H54 (cell line): ENCODE results near the gene INPP4A.

Source experiments
- DNase-seq: peaks from one replicate; pipeline ENCODE4 v3.0.0; 2011; ENCODE audit warnings: low spot score, mixed read lengths; ENCODE audit not compliant: insufficient read length
- FAIRE-seq: peaks from 3 replicates; lab custom pipeline; 2011; peaks lifted over from hg19 to GRCh38; lab: Jason Lieb, UNC
- POLR2A ChIP-seq: IDR thresholded peaks from 2 replicates; pipeline ENCODE4 v1.6.1; 2011; ENCODE audit warnings: low read depth, mild to moderate bottlenecking, low read length

INPP4A gene

GRCh38 chr2:98459496-98460175 lies 15.0 kb downstream of the INPP4A start:
- DNase-seq: no peak
- FAIRE-seq: no peak
- TF ChIP-seq POLR2A: no peak

DNA sequence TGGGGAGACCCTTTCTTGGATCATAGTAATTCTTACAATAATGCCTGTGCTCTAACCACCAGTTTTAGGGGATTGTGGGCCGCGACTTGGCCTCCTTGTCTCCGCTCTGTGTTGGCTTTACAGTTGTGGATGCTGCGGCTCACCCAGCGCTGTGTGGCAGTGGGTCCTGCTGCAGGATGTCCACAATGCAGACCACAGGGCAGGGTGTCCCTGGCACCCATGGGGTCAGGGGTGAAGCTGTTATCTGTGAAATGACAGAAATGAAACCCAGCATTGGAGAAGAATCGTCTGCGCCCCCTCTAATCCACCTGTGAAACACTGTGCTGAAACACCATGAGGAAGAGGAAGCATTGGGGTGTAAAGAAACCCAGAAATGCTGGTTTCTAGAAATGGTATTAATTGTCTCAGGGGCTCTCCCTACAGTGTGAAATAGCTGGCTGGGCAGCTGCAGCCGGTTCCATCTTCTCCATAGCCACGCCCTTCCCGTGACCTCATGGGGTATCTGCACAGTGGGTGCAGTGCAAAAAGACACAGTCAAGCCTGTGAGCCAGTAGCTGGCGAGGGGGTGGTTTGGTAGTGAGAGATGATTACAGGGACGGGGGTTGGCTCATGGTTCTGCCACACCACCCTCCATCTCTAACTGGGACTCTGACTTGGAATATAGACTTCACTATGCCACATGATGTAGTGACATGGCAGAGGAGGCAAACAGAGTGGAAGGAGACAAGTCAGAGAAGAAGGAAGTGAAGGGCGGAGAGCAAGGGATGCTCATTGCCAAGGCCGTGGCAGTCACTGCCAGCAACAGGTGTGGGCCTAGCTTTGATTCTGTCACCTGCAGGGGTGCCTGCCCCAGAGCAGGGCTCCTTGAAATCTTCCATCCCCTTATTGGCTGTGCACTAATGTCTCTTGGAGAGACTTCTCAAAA lies 16.2 kb downstream of the INPP4A start:
- DNase-seq: no peak
- no peak for TF ChIP-seq POLR2A
- FAIRE-seq: no peak

DNA sequence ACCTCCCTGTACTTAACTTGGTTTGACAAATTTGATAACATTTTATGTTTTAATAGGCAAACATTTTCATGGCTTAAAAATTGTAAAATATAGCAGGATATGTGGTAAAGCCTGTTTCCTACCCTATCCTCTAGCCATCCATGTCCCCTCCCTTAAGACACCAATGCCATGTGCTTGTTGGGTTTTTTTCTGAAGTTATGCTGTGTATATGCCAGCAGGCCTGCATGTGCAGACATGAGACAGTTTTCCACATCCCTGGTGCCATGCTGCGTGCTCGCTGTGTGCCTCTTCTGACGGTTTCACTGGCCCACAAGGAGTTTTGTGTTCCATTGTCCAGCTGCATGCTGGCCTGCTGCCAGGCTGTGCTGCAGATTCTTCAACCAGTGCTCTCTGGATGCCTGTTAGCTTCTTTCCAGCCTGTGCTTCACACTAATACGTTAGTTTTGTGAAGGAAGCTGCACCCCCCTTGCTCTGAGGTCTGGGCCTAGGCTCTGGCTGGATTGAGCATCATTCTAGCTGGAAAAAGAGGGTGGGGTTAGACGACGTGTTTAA lies 16.9 kb downstream of the INPP4A start:
- TF ChIP-seq POLR2A: no peak
- FAIRE-seq: no peak
- no peak for DNase-seq

DNA sequence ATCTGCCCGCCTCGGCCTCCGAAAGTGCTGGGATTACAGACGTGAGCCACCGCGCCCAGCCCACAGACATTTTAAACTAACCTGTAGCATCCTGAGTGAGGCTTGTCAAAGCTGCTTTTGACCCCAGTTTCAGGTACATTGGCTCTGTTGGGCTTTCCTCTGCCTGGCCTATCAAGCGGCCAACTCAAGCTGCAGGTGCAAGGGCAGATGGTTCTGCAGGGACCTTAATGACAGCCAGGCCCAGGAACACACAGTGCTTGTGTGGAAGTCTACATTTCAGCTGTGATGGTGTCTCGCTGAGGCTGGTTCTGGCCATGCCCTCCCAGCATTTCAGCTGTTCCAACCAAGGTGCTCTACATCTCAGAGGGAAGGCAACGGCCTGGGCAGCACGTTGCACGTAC lies 18.4 kb downstream of the INPP4A start:
- TF ChIP-seq POLR2A: no peak
- FAIRE-seq (no peak), DNase-seq (no peak)

DNA sequence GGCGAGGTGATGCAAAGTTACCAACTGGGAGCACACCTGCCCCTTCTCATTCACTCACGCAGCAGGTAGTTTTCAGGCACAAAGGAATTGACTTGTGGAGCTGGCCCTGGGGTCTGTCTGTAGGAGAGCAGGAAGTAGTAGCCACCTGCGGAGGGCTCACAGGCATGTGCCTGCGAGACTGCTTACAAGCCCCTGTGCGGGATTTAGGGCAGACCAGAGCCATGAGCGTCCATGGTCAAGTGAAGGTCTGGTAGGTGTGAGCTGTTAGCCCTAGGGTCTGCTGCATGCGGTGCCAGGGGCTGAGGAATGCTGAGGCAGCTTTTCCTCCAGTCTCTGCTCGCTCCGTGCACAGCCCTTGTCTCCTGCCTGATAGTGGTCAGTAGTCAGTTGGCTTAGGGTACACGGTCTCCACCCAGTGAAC lies 18.9 kb downstream of the INPP4A start:
- DNase-seq (no peak), FAIRE-seq (no peak)
- TF ChIP-seq POLR2A: no peak

DNA sequence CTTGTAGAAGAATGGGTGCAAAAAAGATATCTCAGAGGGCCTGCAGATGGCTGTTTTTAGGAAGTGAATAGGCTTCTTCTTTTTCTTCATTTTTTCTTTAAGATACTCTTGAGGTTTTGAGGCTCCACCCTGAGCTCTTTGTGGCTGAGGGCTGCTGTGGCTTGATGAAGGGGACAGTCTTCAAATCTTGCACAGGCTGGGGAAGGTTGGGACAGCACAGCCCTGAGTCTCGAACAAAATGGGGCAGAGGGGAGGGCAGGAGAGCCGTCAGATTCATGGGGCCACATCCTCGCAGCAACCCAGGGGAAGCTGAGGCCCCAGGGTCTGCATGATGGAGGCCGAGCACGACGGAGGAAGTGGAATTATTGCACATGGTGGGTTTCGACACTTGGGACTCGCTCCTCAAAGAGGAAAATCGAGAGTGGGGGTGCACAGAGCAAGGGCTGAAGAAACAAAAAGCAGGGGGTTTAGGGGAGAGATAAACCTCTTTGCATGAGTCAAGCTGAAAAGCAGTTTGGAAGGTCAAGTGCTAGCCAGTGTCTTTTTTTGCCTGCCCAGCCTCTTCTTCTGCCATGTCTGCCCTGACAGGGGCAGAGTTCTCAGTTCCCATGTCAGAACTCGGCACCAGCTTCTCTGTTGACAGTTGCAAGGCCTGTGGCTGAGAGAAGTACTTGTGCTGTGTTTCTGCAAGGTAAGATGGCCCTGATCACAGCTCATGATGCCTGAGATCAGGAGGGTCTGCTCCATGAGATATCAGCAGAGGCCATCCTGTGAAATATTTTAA lies 19.5 kb downstream of the INPP4A start:
- FAIRE-seq (no peak), DNase-seq (no peak)
- TF ChIP-seq POLR2A: no peak

DNA sequence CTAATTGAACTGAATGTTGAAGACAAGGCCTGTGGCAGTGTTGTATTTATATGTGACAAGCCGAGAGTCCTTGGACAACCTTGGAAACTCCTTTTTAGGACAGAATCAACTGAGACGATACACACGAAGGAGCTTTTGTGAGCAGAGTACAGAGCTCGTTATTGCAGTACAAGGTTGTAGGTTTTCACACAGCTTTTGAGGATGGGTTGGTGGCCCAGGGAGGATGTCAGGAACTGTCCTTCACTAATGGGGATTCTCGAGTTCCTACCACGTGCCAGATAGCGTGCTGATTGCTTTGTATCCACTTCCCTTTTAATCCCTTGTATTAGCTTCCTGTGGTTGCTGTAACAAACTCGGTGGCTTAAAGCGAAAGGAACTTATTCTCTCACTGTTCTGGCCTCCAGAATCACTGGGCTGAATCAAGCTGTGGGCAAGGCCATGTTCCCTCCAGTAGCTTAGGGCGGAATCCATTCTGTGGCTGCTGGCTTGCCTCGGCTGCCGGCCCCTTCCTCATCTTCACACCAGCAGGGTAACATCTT lies 20.2 kb downstream of the INPP4A start:
- FAIRE-seq (no peak), DNase-seq (no peak)
- no peak for TF ChIP-seq POLR2A

GRCh38 chr2:98465456-98466226 lies 21.0 kb downstream of the INPP4A start:
- FAIRE-seq: no peak
- no peak for TF ChIP-seq POLR2A
- DNase-seq: no peak

DNA sequence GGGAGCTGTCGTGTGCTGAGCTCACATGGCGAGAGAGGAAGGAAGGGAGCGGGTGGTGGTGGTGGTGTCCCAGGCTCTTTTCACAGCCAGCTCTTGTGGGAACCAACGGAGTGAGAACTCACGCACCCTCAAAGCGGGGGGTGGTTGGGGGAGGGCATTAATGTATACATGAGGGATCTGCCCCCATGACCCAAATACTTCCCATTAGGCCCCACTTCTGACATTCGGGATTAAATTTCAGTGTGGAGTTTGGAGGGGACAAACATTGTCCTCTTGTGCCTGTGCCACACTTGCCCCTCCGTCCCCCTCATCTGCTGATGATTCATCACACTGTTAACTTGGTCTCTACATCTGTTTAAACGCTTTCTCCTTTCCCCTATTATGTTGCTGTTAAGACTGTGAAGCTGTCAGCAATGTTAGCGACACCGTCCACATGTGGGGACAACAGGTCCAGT lies 22.5 kb downstream of the INPP4A start:
- DNase-seq: no peak
- no peak for FAIRE-seq
- no peak for TF ChIP-seq POLR2A

DNA sequence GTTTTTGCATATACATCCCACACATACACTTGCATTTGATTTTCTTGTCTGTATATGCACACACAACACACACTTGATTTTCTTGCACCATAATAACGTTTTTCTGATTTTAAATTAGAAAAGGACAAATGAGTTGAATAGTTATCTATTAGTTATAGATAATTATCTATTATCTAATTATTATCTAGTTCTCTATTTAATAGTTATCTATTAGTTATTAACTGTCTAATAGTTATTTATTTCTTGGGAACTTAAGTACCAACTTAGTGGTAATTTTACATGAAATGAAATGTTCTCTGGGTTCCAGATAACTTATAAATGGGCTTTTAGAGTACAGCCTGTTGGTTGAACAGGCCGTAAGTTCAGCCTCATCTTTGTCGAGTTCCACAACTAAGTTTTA lies 23.0 kb downstream of the INPP4A start:
- TF ChIP-seq POLR2A: no peak
- FAIRE-seq (no peak), DNase-seq (no peak)

GRCh38 chr2:98468621-98469236 lies 24.1 kb downstream of the INPP4A start:
- TF ChIP-seq POLR2A: no peak
- no peak for DNase-seq
- no peak for FAIRE-seq

- DNase-seq (no peak), FAIRE-seq (no peak)
- no peak for TF ChIP-seq POLR2A
Observed at GRCh38 chr2:98469862-98470544, 25.3 kb downstream of the INPP4A start.
